ENCODE data around the gene GTF2IRD1. TPM values are rescaled to one million over a fixed set of nuclear protein-coding genes. Genes with fewer than 3 reads are reported as not detected.

Gene GTF2IRD1
- polyA plus RNA-seq, 1 of the 3 experiments (the other 2 are of a cell fraction), result 26.4 TPM

DNA sequence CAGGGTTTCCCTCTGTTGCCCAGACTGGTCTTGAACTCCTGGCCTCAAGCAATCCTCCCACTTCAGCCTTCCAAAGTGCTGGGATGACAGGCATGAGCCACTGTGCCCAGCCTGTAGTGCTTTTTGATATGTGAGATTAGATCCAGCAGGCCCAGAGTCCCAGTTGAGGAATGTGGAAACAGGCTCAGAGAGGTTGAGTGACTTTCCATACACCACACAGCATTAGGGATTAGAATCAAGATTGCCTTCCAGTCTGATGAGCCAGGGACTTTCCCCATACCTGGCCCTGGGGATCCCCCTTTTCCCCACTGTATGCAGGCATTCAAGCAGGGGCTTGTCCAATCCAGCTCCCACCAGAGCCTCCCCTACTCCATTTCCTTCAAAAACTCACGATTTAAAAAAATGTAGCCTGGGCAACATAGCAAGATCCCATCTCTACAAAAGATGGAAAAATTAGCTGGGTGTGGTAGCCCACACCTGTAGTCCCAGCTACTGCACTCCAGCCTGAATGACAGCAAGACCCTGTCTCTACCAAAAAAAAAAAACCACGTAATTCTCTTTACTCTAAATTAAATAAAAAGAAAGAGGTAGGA lies 128.8 kb downstream of the GTF2IRD1 start:
- Histone ChIP-seq H3K4me2 (no peak overlapping the region), H3K36me3 (replicated peaks in 1 of 2; ENCODE audit: control insufficient read depth in 1 of 2, insufficient read depth in 2 of 2, low read length in 1 of 2) (no peaks in the 10 kb centered on the region), H4K20me1 (ENCODE audit: insufficient read depth) (no peaks in the 10 kb centered on the region), H3K9me3 (no peaks in the 10 kb centered on the region), H2AFZ (ENCODE audit: low read depth) (no peak overlapping the region), H3K4me1 (ENCODE audit: control insufficient read depth in 1 of 2, insufficient read depth in 2 of 2, low read depth in 1 of 2, low read length in 1 of 2) (peaks cover 8 to 14% of the 10 kb centered on the region in 2 experiments; a peak in 3 of 4 replicates), H3K9me2 (no peaks in the 10 kb centered on the region), H3K9ac (no peak overlapping the region), H3K4me3 (ENCODE audit: low read depth in 2 of 2, low read length in 1 of 2) (no peak overlapping the region), H3K27ac (ENCODE audit: low read depth in 2 of 2, low read length in 1 of 2) (no peak overlapping the region), H3K79me2 (ENCODE audit: insufficient read depth) (no peaks in the 10 kb centered on the region), H3F3A (replicated peaks; ENCODE audit: insufficient read depth) (peaks cover 21% of the 10 kb centered on the region), H3K27me3 (ENCODE audit: insufficient read depth) (no peaks in the 10 kb centered on the region)
- TF ChIP-seq, protein P1, sequence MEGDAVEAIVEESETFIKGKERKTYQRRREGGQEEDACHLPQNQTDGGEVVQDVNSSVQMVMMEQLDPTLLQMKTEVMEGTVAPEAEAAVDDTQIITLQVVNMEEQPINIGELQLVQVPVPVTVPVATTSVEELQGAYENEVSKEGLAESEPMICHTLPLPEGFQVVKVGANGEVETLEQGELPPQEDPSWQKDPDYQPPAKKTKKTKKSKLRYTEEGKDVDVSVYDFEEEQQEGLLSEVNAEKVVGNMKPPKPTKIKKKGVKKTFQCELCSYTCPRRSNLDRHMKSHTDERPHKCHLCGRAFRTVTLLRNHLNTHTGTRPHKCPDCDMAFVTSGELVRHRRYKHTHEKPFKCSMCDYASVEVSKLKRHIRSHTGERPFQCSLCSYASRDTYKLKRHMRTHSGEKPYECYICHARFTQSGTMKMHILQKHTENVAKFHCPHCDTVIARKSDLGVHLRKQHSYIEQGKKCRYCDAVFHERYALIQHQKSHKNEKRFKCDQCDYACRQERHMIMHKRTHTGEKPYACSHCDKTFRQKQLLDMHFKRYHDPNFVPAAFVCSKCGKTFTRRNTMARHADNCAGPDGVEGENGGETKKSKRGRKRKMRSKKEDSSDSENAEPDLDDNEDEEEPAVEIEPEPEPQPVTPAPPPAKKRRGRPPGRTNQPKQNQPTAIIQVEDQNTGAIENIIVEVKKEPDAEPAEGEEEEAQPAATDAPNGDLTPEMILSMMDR (IDR thresholded peaks at IDR 0.05), result no peak
- no peak for TF ChIP-seq NRF1 (IDR thresholded peaks at IDR 0.05; ENCODE audit: low read depth, low read length)
- no peak for TF ChIP-seq MEF2A (IDR thresholded peaks at IDR 0.05; ENCODE audit: borderline replicate concordance, low read depth)
- TF ChIP-seq CHD2 (IDR thresholded peaks at IDR 0.05; ENCODE audit: low read length, partially characterized antibody), result no peak
- TF ChIP-seq RCOR1 (IDR thresholded peaks at IDR 0.05; ENCODE audit: low read length), result no peak
- POLR2A ChIA-PET, result no interaction called here
- DNase-seq, result no peak
- WGBS (ENCODE audit: low lambda C conversion rate), result 91% methylated on average over 2 of the region's 2 CpGs
- CTCF ChIA-PET, result interaction anchor here (1.0 to 3.4 kb wide), 5 partner anchors 10 to 170 kb away, joined by 3 to 25 read pairs (median 5); no protein-coding TSS in a partner anchor

DNA sequence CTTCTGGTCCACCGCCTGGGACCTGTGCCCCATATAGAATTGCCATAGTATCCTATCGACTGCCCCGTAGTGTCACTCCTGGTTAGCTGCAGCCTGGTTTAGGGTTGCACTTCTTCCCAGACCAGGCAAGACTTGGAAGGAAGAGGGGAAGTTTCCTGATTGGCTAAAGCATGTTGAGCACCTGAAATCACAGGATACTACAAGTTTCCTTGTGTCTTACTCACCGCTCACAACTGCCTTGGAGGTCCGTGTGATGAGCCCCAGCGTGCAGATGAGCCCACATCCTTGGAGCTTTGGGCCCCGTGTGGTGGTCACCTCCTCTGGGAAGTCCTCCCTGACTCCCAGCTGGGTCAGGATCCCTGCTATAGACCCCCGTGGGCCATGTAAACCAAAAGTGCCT lies 129.9 kb downstream of the GTF2IRD1 start:
- H3K4me1 ChIP-seq (ENCODE audit: control insufficient read depth in 1 of 2, insufficient read depth in 2 of 2, low read depth in 1 of 2, low read length in 1 of 2), result peaks cover 13 to 17% of the 10 kb centered on the region in 2 experiments; a peak in 3 of 4 replicates
- H3K4me2 ChIP-seq, result no peak overlapping the region
- peak; percentile 8 for DNase-seq
- H3K9ac ChIP-seq, result no peak overlapping the region
- ChIA-PET CTCF (interaction anchor here (1.0 to 3.4 kb wide), 6 partner anchors 18 to 377 kb away, joined by 3 to 25 read pairs (median 5); no protein-coding TSS in a partner anchor), POLR2A (no interaction called here)
- no peaks in the 10 kb centered on the region for H3K36me3 ChIP-seq (replicated peaks in 1 of 2; ENCODE audit: control insufficient read depth in 1 of 2, insufficient read depth in 2 of 2, low read length in 1 of 2)
- H3K9me3 ChIP-seq, result no peaks in the 10 kb centered on the region
- 93% methylated on average over 8 of the region's 8 CpGs for WGBS (ENCODE audit: low lambda C conversion rate)
- H3K9me2 ChIP-seq, result no peaks in the 10 kb centered on the region
- no peaks in the 10 kb centered on the region for H3K27me3 ChIP-seq (ENCODE audit: insufficient read depth)
- H3K4me3 ChIP-seq (ENCODE audit: low read depth in 2 of 2, low read length in 1 of 2), result no peak overlapping the region
- no peak overlapping the region for H2AFZ ChIP-seq (ENCODE audit: low read depth)
- no peaks in the 10 kb centered on the region for H3K79me2 ChIP-seq (ENCODE audit: insufficient read depth)
- H3K27ac ChIP-seq (ENCODE audit: low read depth in 2 of 2, low read length in 1 of 2), result no peak overlapping the region
- TF ChIP-seq CHD2 (IDR thresholded peaks at IDR 0.05; ENCODE audit: low read length, partially characterized antibody), result no peak
- no peak for TF ChIP-seq TEAD4 (IDR thresholded peaks at IDR 0.05; ENCODE audit: borderline replicate concordance, insufficient read depth)
- TF ChIP-seq RAD21 (IDR thresholded peaks at IDR 0.05; ENCODE audit: low read length), result no peak
- no peak for TF ChIP-seq TCF12 (IDR thresholded peaks at IDR 0.05)
- TF ChIP-seq NFIC (IDR thresholded peaks at IDR 0.05; ENCODE audit: borderline replicate concordance), result no peak
- TF ChIP-seq, protein P2, sequence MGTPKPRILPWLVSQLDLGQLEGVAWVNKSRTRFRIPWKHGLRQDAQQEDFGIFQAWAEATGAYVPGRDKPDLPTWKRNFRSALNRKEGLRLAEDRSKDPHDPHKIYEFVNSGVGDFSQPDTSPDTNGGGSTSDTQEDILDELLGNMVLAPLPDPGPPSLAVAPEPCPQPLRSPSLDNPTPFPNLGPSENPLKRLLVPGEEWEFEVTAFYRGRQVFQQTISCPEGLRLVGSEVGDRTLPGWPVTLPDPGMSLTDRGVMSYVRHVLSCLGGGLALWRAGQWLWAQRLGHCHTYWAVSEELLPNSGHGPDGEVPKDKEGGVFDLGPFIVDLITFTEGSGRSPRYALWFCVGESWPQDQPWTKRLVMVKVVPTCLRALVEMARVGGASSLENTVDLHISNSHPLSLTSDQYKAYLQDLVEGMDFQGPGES (IDR thresholded peaks at IDR 0.05; ENCODE audit: low read depth, low read length), result no peak
- TF ChIP-seq, protein P3, sequence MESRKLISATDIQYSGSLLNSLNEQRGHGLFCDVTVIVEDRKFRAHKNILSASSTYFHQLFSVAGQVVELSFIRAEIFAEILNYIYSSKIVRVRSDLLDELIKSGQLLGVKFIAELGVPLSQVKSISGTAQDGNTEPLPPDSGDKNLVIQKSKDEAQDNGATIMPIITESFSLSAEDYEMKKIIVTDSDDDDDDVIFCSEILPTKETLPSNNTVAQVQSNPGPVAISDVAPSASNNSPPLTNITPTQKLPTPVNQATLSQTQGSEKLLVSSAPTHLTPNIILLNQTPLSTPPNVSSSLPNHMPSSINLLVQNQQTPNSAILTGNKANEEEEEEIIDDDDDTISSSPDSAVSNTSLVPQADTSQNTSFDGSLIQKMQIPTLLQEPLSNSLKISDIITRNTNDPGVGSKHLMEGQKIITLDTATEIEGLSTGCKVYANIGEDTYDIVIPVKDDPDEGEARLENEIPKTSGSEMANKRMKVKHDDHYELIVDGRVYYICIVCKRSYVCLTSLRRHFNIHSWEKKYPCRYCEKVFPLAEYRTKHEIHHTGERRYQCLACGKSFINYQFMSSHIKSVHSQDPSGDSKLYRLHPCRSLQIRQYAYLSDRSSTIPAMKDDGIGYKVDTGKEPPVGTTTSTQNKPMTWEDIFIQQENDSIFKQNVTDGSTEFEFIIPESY (IDR thresholded peaks at IDR 0.05; ENCODE audit: borderline replicate concordance, low read depth), result no peak
- TF ChIP-seq, protein P1 (IDR thresholded peaks at IDR 0.05), result no peak
- no peak for TF ChIP-seq EZH2phosphoT487 (IDR thresholded peaks at IDR 0.05; ENCODE audit: borderline replicate concordance, low read depth)
- H3F3A ChIP-seq (replicated peaks; ENCODE audit: insufficient read depth), result peaks cover 21% of the 10 kb centered on the region
- no peaks in the 10 kb centered on the region for H4K20me1 ChIP-seq (ENCODE audit: insufficient read depth)
